GM18517 (cell line): ENCODE data around the gene ATP6V0B.
A peak's percentile ranks its signal among the peaks of the same experiment; 100 is the strongest.

Source experiments
- ATAC-seq: cut with Tn5 transposase; IDR thresholded peaks from one replicate; pipeline ENCODE4 v1.9.1; 2021; ENCODE audit warnings: mild to moderate bottlenecking, moderate library complexity; ENCODE audit not compliant: unreplicated experiment

The ATP6V0B gene

GRCh38 chr1:43968348-43968948 lies 6.3 kb upstream of the ATP6V0B start:
- ATAC-seq: no peak

- ATAC-seq: no peak
These were observed 5.4 kb upstream of the ATP6V0B start for GRCh38 chr1:43969416-43969745.

- ATAC-seq: peak; percentile 71
These were observed 4.9 kb upstream of the ATP6V0B start, which contains the start of gene DPH2 for GRCh38 chr1:43969746-43970466. Gene DPH2 (plus strand): TSS chr1:43970010. CDS start chr1:43970176, 166 bp downstream.

- no peak for ATAC-seq
These were observed 4.3 kb upstream of the ATP6V0B start for GRCh38 chr1:43970502-43970901.

- no peak for ATAC-seq
These were observed 3.8 kb upstream of the ATP6V0B start for GRCh38 chr1:43970911-43971310.

- ATAC-seq: no peak
These were observed 3.3 kb upstream of the ATP6V0B start for GRCh38 chr1:43971336-43971980.

GRCh38 chr1:43973981-43974442 lies 748 bp upstream of the ATP6V0B start:
- no peak for ATAC-seq

- no peak for ATAC-seq
These were observed 645 bp downstream of the ATP6V0B start for GRCh38 chr1:43975249-43975961.

- no peak for ATAC-seq
These were observed 1.3 kb downstream of the ATP6V0B start for GRCh38 chr1:43976045-43976444.

- ATAC-seq: no peak
These were observed 2.1 kb downstream of the ATP6V0B start for GRCh38 chr1:43976890-43977289.

GRCh38 chr1:43977376-43978263 lies 2.9 kb downstream of the ATP6V0B start:
- ATAC-seq: no peak

- ATAC-seq: no peak
These were observed 3.4 kb downstream of the ATP6V0B start for GRCh38 chr1:43978264-43978550.

GRCh38 chr1:43978551-43979260 lies 3.9 kb downstream of the ATP6V0B start, which contains the start of gene B4GALT2:
Gene B4GALT2 (plus strand): TSS chr1:43979210. CDS start chr1:43981161, 1,951 bp downstream.
- no peak for ATAC-seq

- ATAC-seq: no peak
These were observed 4.4 kb downstream of the ATP6V0B start for GRCh38 chr1:43979261-43979527.

GRCh38 chr1:43979528-43980254 lies 4.9 kb downstream of the ATP6V0B start:
- ATAC-seq: no peak

- no peak for ATAC-seq
These were observed 5.7 kb downstream of the ATP6V0B start for GRCh38 chr1:43980255-43981134.

GRCh38 chr1:43981135-43981491 lies 6.4 kb downstream of the ATP6V0B start:
- no peak for ATAC-seq

GRCh38 chr1:43981636-43982035 lies 6.9 kb downstream of the ATP6V0B start:
- no peak for ATAC-seq

GRCh38 chr1:43982241-43982640 lies 7.5 kb downstream of the ATP6V0B start:
- ATAC-seq: no peak
